ENCODE measurements around the gene GATC. TPM values are rescaled to one million over a fixed set of nuclear protein-coding genes. Genes with fewer than 3 reads are reported as not detected.

The GATC gene
- total and polyA plus RNA-seq, 10 of the 15 experiments (the other 5 are each of a cell fraction or from before 2014, with no cell fraction given) = 5.1 to 40.3 (median 22.9) TPM

- TF ChIP-seq RAD51 (IDR thresholded peaks at IDR 0.05) (no peak), FOS (IDR thresholded peaks at IDR 0.05; ENCODE audit: borderline replicate concordance, extremely low read depth, insufficient read length) (no peak), SREBF2 (IDR thresholded peaks at IDR 0.05; ENCODE audit: low read length) (no peak), ZSCAN29 (IDR thresholded peaks at IDR 0.05) (no peak), ELK1 (IDR thresholded peaks at IDR 0.05; ENCODE audit: low read depth, low read length) (peak; percentile 62; the same call in 1 of the 2 replicates), EP300 (IDR thresholded peaks at IDR 0.05; ENCODE audit: borderline replicate concordance in 1 of 2, control insufficient read depth in 1 of 2, low read depth in 2 of 2, low read length in 2 of 2) (0 out of 4 replicates have a peak, but pooled peaks of 1 of the 2 experiments have one; percentile 39), SKIL (IDR thresholded peaks at IDR 0.05; ENCODE audit: low read depth, poor library complexity, severe bottlenecking) (peak; percentile 32), NFYA (IDR thresholded peaks at IDR 0.05; ENCODE audit: borderline replicate concordance, low read depth, low read length) (no peak), BRCA1 (IDR thresholded peaks at IDR 0.05; ENCODE audit: low read depth, low read length) (no peak)
Measured at GRCh38 chr12:120445911-120446843, at the start of gene GATC, which contains the start of gene TRIAP1 (continued).

Data from GM12878 (cell line).